ENCODE data around the gene TSPAN4. TPM values are rescaled to one million over a fixed set of nuclear protein-coding genes. Genes with fewer than 3 reads are reported as not detected.

The TSPAN4 gene
- total and polyA plus RNA-seq, 10 of the 15 experiments (the other 5 are each of a cell fraction or from before 2014, with no cell fraction given) = 0.37 to 14.0 (median 8.5) TPM; not detected in 1

- TF ChIP-seq, protein P1, sequence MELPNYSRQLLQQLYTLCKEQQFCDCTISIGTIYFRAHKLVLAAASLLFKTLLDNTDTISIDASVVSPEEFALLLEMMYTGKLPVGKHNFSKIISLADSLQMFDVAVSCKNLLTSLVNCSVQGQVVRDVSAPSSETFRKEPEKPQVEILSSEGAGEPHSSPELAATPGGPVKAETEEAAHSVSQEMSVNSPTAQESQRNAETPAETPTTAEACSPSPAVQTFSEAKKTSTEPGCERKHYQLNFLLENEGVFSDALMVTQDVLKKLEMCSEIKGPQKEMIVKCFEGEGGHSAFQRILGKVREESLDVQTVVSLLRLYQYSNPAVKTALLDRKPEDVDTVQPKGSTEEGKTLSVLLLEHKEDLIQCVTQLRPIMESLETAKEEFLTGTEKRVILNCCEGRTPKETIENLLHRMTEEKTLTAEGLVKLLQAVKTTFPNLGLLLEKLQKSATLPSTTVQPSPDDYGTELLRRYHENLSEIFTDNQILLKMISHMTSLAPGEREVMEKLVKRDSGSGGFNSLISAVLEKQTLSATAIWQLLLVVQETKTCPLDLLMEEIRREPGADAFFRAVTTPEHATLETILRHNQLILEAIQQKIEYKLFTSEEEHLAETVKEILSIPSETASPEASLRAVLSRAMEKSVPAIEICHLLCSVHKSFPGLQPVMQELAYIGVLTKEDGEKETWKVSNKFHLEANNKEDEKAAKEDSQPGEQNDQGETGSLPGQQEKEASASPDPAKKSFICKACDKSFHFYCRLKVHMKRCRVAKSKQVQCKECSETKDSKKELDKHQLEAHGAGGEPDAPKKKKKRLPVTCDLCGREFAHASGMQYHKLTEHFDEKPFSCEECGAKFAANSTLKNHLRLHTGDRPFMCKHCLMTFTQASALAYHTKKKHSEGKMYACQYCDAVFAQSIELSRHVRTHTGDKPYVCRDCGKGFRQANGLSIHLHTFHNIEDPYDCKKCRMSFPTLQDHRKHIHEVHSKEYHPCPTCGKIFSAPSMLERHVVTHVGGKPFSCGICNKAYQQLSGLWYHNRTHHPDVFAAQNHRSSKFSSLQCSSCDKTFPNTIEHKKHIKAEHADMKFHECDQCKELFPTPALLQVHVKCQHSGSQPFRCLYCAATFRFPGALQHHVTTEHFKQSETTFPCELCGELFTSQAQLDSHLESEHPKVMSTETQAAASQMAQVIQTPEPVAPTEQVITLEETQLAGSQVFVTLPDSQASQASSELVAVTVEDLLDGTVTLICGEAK (IDR thresholded peaks at IDR 0.05; ENCODE audit: borderline replicate concordance) = no peak
- TF ChIP-seq ZBTB4 (CRISPR knock-in tag; IDR thresholded peaks at IDR 0.05) = no peak
- TF ChIP-seq HDGF (IDR thresholded peaks at IDR 0.05) = no peak
- no peak for TF ChIP-seq BMI1 (IDR thresholded peaks at IDR 0.05; ENCODE audit: borderline replicate concordance)
- TF ChIP-seq IRF3 (IDR thresholded peaks at IDR 0.05) = peak; percentile 60; the same call in 1 of the 2 replicates
- TF ChIP-seq TCF7 (IDR thresholded peaks at IDR 0.05; ENCODE audit: borderline replicate concordance) = no peak
- TF ChIP-seq, protein P2, sequence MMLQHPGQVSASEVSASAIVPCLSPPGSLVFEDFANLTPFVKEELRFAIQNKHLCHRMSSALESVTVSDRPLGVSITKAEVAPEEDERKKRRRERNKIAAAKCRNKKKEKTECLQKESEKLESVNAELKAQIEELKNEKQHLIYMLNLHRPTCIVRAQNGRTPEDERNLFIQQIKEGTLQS (IDR thresholded peaks at IDR 0.05; ENCODE audit: borderline replicate concordance, extremely low read depth, low read depth, low read length) = no peak
- no peak for TF ChIP-seq FOXM1 (IDR thresholded peaks at IDR 0.05; ENCODE audit: low read depth, low read length)
- TF ChIP-seq RCOR1 (conservative IDR thresholded peaks at IDR 0.05; ENCODE audit: low read depth, low read length) = no peak
- TF ChIP-seq BACH1 (IDR thresholded peaks at IDR 0.05; ENCODE audit: borderline replicate concordance) = peak; percentile 88
- TF ChIP-seq PKNOX1 (IDR thresholded peaks at IDR 0.05) = peak; percentile 97
- TF ChIP-seq SIN3A (IDR thresholded peaks at IDR 0.05; ENCODE audit: low read depth, low read length) = peak; percentile 82; the same call in 1 of the 2 replicates
- no peak for TF ChIP-seq IKZF2 (IDR thresholded peaks at IDR 0.05)
- TF ChIP-seq, protein P3, sequence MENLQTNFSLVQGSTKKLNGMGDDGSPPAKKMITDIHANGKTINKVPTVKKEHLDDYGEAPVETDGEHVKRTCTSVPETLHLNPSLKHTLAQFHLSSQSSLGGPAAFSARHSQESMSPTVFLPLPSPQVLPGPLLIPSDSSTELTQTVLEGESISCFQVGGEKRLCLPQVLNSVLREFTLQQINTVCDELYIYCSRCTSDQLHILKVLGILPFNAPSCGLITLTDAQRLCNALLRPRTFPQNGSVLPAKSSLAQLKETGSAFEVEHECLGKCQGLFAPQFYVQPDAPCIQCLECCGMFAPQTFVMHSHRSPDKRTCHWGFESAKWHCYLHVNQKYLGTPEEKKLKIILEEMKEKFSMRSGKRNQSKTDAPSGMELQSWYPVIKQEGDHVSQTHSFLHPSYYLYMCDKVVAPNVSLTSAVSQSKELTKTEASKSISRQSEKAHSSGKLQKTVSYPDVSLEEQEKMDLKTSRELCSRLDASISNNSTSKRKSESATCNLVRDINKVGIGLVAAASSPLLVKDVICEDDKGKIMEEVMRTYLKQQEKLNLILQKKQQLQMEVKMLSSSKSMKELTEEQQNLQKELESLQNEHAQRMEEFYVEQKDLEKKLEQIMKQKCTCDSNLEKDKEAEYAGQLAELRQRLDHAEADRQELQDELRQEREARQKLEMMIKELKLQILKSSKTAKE (IDR thresholded peaks at IDR 0.05; ENCODE audit: low read depth, poor library complexity, severe bottlenecking) = no peak
- TF ChIP-seq ETV6 (conservative IDR thresholded peaks at IDR 0.05 in 1 of 2, IDR thresholded peaks at IDR 0.05 in 1 of 2; ENCODE audit: borderline replicate concordance in 1 of 2, low read depth in 1 of 2) = no peak
These were observed at the start of gene TSPAN4, which contains the start of gene POLR2L (continued) for GRCh38 chr11:842370-843002.
